ENCODE data around the gene DOCK2.

DOCK2 gene

DNA sequence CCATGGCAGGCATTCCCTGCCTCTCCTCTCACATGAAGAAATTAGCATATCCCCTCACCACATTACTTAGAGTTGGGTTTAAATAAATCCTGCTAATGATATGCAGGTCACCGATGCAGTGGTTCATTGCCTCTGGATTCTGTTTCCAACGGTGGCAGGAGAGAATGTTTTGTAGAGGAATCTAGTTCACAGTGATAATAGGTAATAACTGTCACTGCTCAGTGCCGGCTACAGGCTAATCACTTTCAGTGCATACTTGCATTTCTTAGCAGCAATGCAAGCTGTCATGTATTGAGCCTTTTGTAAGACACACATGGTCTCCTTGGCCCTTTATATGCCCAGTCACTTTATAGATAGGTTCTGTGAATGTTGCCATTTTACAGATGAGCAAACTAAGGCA lies 402.8 kb downstream of the DOCK2 start:
- no peaks in the 10 kb centered on the region for H3K79me2 ChIP-seq (ENCODE audit: low read length)
- H3K4me1 ChIP-seq (ENCODE audit: low read length), result no peaks in the 10 kb centered on the region
- H4K20me1 ChIP-seq (ENCODE audit: insufficient read depth, low read length), result no peaks in the 10 kb centered on the region
- TF ChIP-seq EZH2 (optimal IDR thresholded peaks at IDR 0.05; ENCODE audit: low read depth, low read length), result no peak
- no peak for TF ChIP-seq EZH2phosphoT487 (IDR thresholded peaks at IDR 0.05; ENCODE audit: low read length)
- TF ChIP-seq, protein P1, sequence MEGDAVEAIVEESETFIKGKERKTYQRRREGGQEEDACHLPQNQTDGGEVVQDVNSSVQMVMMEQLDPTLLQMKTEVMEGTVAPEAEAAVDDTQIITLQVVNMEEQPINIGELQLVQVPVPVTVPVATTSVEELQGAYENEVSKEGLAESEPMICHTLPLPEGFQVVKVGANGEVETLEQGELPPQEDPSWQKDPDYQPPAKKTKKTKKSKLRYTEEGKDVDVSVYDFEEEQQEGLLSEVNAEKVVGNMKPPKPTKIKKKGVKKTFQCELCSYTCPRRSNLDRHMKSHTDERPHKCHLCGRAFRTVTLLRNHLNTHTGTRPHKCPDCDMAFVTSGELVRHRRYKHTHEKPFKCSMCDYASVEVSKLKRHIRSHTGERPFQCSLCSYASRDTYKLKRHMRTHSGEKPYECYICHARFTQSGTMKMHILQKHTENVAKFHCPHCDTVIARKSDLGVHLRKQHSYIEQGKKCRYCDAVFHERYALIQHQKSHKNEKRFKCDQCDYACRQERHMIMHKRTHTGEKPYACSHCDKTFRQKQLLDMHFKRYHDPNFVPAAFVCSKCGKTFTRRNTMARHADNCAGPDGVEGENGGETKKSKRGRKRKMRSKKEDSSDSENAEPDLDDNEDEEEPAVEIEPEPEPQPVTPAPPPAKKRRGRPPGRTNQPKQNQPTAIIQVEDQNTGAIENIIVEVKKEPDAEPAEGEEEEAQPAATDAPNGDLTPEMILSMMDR (IDR thresholded peaks at IDR 0.05; ENCODE audit: low read length), result no peak
- H3F3A ChIP-seq (ENCODE audit: insufficient read depth, low read length), result no peaks in the 10 kb centered on the region
- H3K9ac ChIP-seq (ENCODE audit: low read length), result no peak overlapping the region
- no peak for DNase-seq
- H3K9me2 ChIP-seq (replicated peaks; ENCODE audit: insufficient read depth, low read length), result no peaks in the 10 kb centered on the region
- H2AFZ ChIP-seq (ENCODE audit: low read length), result no peak overlapping the region
- H3K4me3 ChIP-seq (ENCODE audit: low read length), result no peak overlapping the region
- no peak overlapping the region for H3K27ac ChIP-seq (ENCODE audit: low read length)
- H3K27me3 ChIP-seq (replicated peaks; ENCODE audit: insufficient read depth, low read length), result no peaks in the 10 kb centered on the region
- no peak overlapping the region for H3K4me2 ChIP-seq (ENCODE audit: low read depth, low read length)
- no peaks in the 10 kb centered on the region for H3K36me3 ChIP-seq (replicated peaks; ENCODE audit: insufficient read depth, low read length)
- H3K9me3 ChIP-seq (replicated peaks; ENCODE audit: insufficient read depth, low read length), result no peaks in the 10 kb centered on the region

DNA sequence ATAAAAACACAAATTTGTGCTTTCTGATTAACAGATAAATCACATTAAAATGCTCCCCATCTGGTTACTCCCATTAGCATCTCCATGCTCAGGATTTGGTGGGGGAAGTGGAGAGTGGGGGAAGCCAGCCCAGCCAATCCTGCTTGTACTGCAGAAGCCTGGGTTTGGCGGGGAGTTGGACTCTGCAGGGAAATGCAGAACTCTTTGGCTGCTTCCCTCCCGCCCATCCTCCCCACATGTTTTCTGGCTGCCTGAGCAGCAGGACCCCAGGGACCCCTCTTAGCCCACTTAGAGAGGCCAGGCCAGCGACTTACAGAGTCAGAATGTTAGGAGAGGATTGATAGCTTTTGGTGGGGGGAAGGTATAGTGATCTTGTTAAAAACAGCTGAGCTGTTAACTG lies 409.2 kb downstream of the DOCK2 start:
- Histone ChIP-seq H4K20me1 (ENCODE audit: insufficient read depth, low read length) (no peaks in the 10 kb centered on the region), H3F3A (ENCODE audit: insufficient read depth, low read length) (no peaks in the 10 kb centered on the region), H3K4me2 (ENCODE audit: low read depth, low read length) (no peak overlapping the region), H3K4me1 (ENCODE audit: low read length) (no peaks in the 10 kb centered on the region), H3K27me3 (replicated peaks; ENCODE audit: insufficient read depth, low read length) (no peaks in the 10 kb centered on the region), H3K4me3 (ENCODE audit: low read length) (no peak overlapping the region), H3K9me2 (replicated peaks; ENCODE audit: insufficient read depth, low read length) (no peaks in the 10 kb centered on the region), H3K9ac (ENCODE audit: low read length) (no peak overlapping the region), H2AFZ (ENCODE audit: low read length) (no peak overlapping the region), H3K27ac (ENCODE audit: low read length) (no peak overlapping the region), H3K9me3 (replicated peaks; ENCODE audit: insufficient read depth, low read length) (no peaks in the 10 kb centered on the region), H3K36me3 (replicated peaks; ENCODE audit: insufficient read depth, low read length) (no peaks in the 10 kb centered on the region), H3K79me2 (ENCODE audit: low read length) (no peaks in the 10 kb centered on the region)
- no peak for DNase-seq
- TF ChIP-seq EZH2 (optimal IDR thresholded peaks at IDR 0.05; ENCODE audit: low read depth, low read length) (no peak), EZH2phosphoT487 (IDR thresholded peaks at IDR 0.05; ENCODE audit: low read length) (no peak)
- TF ChIP-seq, protein P1 (IDR thresholded peaks at IDR 0.05; ENCODE audit: low read length), result no peak

- H3K4me1 ChIP-seq (ENCODE audit: low read length), result no peaks in the 10 kb centered on the region
- no peaks in the 10 kb centered on the region for H3K9me3 ChIP-seq (replicated peaks; ENCODE audit: insufficient read depth, low read length)
Observed at GRCh38 chr5:170049713-170050112, 412.6 kb downstream of the DOCK2 start.

More at GRCh38 chr5:170049713-170050112, 412.6 kb downstream of the DOCK2 start:
- no peaks in the 10 kb centered on the region for H4K20me1 ChIP-seq (ENCODE audit: insufficient read depth, low read length)
- H3K9ac ChIP-seq (ENCODE audit: low read length), result no peak overlapping the region
- H3K27me3 ChIP-seq (replicated peaks; ENCODE audit: insufficient read depth, low read length), result no peaks in the 10 kb centered on the region
- no peaks in the 10 kb centered on the region for H3F3A ChIP-seq (ENCODE audit: insufficient read depth, low read length)
- H2AFZ ChIP-seq (ENCODE audit: low read length), result no peak overlapping the region
- TF ChIP-seq EZH2phosphoT487 (IDR thresholded peaks at IDR 0.05; ENCODE audit: low read length) (no peak), EZH2 (optimal IDR thresholded peaks at IDR 0.05; ENCODE audit: low read depth, low read length) (no peak)
- TF ChIP-seq, protein P1 (IDR thresholded peaks at IDR 0.05; ENCODE audit: low read length), result no peak
- no peaks in the 10 kb centered on the region for H3K36me3 ChIP-seq (replicated peaks; ENCODE audit: insufficient read depth, low read length)
- H3K4me3 ChIP-seq (ENCODE audit: low read length), result no peak overlapping the region
- H3K79me2 ChIP-seq (ENCODE audit: low read length), result no peaks in the 10 kb centered on the region
- H3K27ac ChIP-seq (ENCODE audit: low read length), result no peak overlapping the region
- no peak overlapping the region for H3K4me2 ChIP-seq (ENCODE audit: low read depth, low read length)
- H3K9me2 ChIP-seq (replicated peaks; ENCODE audit: insufficient read depth, low read length), result no peaks in the 10 kb centered on the region
- no peak for DNase-seq

Data from MM.1S (cell line).